HG03521 (cell line): ENCODE measurements around the gene OMA1.

Experiments
- ATAC-seq: cut with Tn5 transposase; IDR thresholded peaks from one replicate; pipeline ENCODE4 v1.9.1; 2021; ENCODE audit warnings: mild to moderate bottlenecking, moderate library complexity; ENCODE audit not compliant: unreplicated experiment

Gene OMA1

GRCh38 chr1:58465825-58466629 lies 80.5 kb downstream of the OMA1 start:
- ATAC-seq: no peak

- no peak for ATAC-seq
Measured at GRCh38 chr1:58465176-58465575, 81.3 kb downstream of the OMA1 start.

- ATAC-seq: no peak
Measured at GRCh38 chr1:58460469-58460868, 86.1 kb downstream of the OMA1 start.

DNA sequence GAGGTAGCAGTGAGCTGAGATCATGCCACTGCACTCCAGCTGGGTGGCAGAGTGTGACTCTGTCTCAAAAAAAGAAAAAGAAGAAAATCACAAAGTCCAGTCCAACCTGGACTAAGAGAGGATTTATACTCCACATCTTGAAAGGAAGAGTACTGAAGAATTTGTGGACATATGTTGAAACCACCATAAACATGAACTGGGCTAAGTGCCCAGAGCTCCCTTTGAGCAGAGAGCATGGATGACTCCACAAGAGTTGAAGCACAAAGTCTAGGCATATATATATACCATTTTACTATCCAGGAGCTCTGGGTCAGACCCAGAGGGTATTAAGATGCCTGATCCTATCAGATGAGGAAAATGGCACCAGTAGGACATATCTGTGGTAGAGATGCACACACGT lies 86.6 kb downstream of the OMA1 start:
- no peak for ATAC-seq

DNA sequence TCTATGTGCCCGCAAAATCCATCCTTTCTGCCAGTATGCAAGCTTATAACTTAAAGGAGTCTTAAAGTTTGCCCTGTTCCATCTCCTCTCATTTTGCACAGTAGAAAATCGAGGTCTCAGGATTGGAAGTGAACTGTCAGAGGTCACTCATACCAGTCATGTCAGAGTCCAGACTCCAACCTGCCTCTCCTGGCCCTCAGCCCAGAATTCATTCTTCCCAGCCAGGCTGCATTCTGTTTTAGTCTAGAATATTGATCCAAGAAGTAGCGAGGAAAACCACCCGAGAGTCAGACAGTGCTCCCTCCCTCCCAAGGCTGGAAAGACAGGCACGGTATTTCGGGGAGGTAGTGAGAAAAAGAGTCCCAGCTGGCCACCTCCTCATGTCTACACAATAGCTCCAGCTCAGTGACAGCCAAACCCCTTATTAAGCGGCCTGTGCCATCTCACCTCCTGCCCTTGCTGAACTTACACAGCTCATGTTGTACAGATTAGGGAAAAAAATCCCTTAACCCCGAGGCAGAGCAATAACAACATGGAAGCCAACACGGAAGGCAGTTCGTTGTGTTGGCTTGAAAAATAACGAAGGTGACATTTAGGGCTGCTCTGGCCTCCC lies 89.4 kb downstream of the OMA1 start:
- ATAC-seq: no peak

DNA sequence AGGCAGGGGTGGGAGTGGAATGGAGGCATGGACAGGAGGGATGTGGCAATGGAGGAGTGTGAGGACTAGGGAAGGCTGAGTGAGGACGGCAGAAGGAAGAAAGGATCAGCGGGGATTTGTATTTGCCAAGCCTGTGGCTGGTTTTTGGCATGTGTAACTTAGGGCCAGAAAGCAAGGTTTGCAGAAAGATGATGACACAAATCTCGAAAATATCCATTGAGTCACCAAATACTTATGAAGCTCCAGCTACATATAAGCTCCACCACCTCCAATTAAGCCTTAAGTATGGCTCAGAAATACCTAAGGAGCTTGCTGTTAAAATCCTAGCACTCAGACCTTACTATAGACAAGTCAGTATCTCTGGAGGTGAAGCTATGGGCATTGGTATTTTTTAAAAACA lies 90.1 kb downstream of the OMA1 start:
- no peak for ATAC-seq

DNA sequence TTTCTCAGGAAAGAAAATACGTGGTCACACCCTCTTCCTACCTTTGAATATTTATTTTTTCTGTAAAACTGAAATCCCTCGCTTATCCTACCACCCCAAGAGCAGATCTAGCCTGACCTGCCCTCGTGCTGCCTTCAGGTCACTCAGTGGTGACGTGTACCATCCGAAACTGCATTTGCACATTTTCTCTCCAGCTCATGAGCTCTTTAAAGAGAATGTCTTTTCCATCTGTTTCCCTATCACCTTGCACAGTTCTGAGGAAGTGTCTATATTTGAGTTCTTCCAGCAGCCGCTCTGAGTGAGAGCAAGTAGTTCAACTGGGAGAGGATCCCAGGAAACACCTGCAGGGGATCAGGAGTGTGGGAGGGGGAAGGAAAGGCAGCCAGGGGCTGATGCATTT lies 91.7 kb downstream of the OMA1 start:
- no peak for ATAC-seq

DNA sequence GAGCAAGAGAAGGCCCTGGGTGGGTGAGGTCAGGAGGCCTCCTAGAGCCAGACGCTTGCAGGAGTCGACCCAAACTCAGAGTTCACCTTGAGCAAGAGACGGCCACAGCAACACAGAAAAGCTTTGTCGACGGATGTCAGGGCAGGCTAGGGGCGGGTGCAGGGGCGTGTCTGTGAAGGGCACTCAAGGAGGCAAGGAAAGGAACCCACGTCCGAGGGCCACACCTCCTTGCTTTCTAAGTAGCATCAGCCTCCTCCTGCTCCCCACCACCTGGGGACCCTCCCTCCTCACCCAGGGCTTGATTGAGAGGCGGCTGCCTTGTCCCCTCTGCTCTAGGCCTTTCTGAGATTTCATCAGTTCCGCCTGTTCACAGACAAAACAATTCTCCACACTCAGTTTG lies 92.1 kb downstream of the OMA1 start:
- ATAC-seq: no peak

- ATAC-seq: no peak
Measured at GRCh38 chr1:58451560-58452191, 94.8 kb downstream of the OMA1 start.

DNA sequence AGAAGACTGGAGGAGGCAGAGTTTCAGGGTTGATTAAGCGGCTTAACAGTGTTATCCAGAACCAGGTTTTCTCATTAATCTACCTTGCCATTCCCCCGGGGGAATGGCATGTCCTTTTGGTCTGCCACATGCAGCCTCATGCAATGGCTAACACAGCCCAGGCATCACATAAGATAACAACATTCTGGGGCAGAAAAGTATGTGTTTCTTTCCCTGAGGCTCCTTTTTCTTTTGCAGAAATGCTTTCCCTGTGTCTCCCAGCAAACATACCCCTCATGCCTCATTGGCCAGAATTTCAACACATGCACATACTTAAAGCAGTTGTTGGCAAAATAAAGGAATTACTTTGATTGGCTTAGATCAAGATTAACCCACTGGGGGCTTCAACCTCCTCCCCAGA lies 98.6 kb downstream of the OMA1 start:
- no peak for ATAC-seq

- ATAC-seq: no peak
Measured at GRCh38 chr1:58447042-58447441, 99.5 kb downstream of the OMA1 start.

GRCh38 chr1:58446368-58446767 lies 100.2 kb downstream of the OMA1 start:
- no peak for ATAC-seq

DNA sequence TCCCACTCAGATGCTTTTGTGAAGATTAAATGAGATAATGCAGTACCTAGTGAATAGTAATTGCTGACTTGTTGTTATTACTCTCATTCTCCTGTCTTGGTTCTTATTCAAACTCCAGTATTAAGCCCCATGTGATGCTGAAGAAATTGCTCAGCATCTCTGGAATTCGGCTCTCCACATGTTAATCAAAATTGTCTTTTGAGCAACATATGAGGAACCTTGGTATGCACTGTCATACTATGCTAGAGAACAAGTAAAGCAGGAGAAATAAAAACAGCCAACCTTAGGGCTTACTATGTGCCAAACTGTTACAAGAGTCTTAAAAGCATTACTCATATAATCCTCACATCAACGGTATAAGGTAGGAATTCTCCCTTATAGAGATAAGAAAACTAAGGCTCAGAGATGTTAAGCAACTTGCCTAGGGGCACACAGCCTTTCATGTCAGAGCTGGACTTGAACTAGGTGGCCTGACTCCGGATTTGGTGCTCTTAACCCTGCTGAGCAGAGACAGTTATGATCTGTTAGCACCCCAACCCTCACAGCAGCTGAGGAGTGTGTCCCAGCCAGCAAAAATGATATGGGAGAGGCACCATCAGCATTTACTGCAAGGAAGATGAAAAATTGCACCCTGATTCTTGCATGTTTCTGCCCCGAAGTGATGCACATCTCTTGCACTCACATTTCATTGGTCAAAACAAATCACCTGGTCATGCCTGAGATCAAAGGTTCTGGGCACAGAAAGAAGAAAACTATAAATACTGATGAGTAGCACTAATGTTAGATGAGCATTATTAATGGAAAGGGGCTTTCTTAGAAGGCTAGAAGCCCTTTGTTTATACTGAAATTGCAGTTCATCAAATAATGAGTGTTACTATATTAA lies 102.3 kb downstream of the OMA1 start:
- no peak for ATAC-seq

DNA sequence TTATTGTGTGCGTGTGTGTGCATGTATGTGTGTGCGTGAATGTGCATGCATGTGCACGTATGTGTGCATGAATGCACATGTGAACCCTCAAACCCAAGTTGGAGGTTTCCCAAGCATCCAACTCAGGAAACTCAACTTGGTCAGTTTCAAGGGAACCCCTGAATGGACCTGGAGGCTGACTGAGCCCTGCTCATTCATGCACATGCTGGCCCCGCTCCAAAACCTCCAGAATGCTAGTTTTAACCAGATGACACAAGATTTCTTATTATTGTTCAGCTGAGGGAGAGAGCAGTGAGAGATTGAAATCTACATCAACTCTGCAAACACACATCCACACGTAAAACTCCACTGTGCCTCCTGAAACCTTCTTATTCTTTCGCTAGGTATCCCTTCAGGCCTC lies 104.4 kb downstream of the OMA1 start:
- no peak for ATAC-seq

GRCh38 chr1:58441699-58442098 lies 104.8 kb downstream of the OMA1 start:
- no peak for ATAC-seq

DNA sequence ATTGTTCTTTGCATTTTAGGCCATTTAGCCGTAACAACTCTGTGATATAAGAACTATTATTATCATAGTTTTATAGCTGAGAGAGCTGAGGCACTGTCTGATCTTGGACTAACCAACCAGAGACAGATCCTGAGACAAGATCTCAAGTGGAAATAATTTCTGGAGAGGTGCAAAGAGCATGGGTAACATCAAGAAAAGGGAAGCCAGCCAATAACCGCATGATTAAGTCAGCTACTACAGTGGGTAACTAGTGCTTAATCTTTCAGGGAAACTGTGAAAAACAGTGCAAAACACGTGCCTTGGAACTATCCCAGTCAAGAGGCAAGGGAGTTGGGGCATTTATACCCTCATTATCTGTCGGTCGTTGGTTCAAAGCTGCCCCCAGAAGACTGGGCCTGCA lies 105.8 kb downstream of the OMA1 start:
- ATAC-seq: no peak

DNA sequence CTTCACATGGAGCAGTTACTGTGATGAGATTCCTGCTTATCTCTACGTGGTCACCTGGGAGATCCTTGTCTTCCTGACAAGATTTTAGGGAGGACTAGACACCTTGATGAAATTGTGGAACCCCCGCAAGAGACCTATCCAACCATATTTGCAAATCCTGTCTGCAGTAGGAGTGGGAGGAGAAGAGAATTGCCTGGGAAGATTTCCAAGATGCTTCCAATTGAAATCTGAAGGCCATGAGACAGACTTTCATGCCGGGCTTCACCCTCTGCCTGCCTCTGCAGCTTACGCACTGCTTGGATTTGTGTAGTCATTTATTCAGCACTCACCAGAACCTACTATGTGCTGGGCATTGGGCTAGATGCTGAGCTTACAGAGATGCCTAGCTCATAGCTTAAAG lies 106.6 kb downstream of the OMA1 start:
- ATAC-seq: no peak

DNA sequence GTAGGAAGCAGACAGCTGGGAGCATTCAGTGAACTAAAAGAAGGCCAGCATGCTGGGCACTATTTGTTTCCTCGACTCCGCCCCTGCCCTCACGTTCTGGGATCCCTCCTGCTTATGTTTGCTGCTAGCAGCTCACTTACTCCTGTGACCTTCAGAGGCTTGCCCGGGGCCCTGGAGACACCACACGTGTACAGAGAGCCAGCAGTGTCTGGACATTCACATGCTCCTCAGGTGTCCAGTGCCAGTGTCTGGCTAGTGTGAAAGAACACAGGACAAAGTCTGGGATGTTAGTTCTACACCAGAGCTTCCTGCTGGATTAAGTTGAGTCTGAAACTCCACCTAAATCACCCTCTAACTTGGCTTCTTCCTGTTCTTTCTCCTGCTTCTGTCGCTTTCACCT lies 108.1 kb downstream of the OMA1 start:
- no peak for ATAC-seq

GRCh38 chr1:58437623-58438022 lies 108.9 kb downstream of the OMA1 start:
- ATAC-seq: no peak

- no peak for ATAC-seq
Measured at GRCh38 chr1:58436615-58437297, 109.8 kb downstream of the OMA1 start.

DNA sequence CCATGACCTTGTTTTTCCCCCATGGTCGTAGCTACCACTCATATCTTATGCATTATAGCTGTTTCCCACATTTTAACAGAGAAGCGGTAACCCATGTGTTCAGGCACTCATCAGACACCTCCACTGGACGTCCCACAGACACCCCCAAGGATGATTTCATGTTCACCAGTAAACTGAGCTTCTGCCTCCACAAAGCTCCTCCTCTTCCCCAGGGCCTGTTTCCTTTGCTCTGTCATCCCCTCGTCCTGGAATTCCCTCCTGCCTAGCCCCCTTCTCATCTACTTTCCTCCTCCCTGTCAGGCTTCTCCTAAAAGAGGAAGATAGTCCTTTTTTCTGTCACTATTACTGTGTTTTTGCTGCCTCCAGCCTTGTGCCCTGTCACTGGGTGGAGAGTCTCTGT lies 111.2 kb downstream of the OMA1 start:
- ATAC-seq: no peak
